PFSK-1 (cell line): ENCODE data around the gene SIAH1.

Experiments used
- FOXP2 ChIP-seq: optimal IDR thresholded peaks from 2 replicates; pipeline ENCODE3; 2011; ENCODE audit warnings: borderline replicate concordance, control low read depth, inconsistent platforms; ENCODE audit not compliant: insufficient read depth; ENCODE audit errors: extremely low read length, extremely low read depth
- POLR2AphosphoS5 ChIP-seq: IDR thresholded peaks from 2 replicates; pipeline ENCODE4 v1.6.1; 2012; ENCODE audit warnings: low read depth, mild to moderate bottlenecking, control low read depth, low read length, moderate library complexity
- SIN3A ChIP-seq: IDR thresholded peaks from 2 replicates; pipeline ENCODE4 v1.6.1; 2012; ENCODE audit warnings: mild to moderate bottlenecking, low read length, moderate library complexity, borderline replicate concordance; ENCODE audit not compliant: insufficient read depth
- TAF1 ChIP-seq: IDR thresholded peaks from 2 replicates; pipeline ENCODE4 v1.6.1; 2012; ENCODE audit warnings: low read length, control low read depth, borderline replicate concordance; ENCODE audit not compliant: insufficient read depth
- TF ChIP-seq, protein P1 (sequence below), 2 experiments: IDR thresholded peaks; 2 replicates each; pipeline versions ENCODE4 v1.6.1 to v1.8.0; 2011 to 2012; ENCODE audit warnings: low read depth in 2 of 2, low read length in 2 of 2, control low read depth in 1 of 2, inconsistent platforms in 1 of 2, mild to moderate bottlenecking in 1 of 2, moderate library complexity in 1 of 2; ENCODE audit not compliant: insufficient read depth in 1 of 2

- TF ChIP-seq, protein P1, sequence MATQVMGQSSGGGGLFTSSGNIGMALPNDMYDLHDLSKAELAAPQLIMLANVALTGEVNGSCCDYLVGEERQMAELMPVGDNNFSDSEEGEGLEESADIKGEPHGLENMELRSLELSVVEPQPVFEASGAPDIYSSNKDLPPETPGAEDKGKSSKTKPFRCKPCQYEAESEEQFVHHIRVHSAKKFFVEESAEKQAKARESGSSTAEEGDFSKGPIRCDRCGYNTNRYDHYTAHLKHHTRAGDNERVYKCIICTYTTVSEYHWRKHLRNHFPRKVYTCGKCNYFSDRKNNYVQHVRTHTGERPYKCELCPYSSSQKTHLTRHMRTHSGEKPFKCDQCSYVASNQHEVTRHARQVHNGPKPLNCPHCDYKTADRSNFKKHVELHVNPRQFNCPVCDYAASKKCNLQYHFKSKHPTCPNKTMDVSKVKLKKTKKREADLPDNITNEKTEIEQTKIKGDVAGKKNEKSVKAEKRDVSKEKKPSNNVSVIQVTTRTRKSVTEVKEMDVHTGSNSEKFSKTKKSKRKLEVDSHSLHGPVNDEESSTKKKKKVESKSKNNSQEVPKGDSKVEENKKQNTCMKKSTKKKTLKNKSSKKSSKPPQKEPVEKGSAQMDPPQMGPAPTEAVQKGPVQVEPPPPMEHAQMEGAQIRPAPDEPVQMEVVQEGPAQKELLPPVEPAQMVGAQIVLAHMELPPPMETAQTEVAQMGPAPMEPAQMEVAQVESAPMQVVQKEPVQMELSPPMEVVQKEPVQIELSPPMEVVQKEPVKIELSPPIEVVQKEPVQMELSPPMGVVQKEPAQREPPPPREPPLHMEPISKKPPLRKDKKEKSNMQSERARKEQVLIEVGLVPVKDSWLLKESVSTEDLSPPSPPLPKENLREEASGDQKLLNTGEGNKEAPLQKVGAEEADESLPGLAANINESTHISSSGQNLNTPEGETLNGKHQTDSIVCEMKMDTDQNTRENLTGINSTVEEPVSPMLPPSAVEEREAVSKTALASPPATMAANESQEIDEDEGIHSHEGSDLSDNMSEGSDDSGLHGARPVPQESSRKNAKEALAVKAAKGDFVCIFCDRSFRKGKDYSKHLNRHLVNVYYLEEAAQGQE (IDR thresholded peaks at IDR 0.05; ENCODE audit: insufficient read depth in 1 of 2, low read depth in 2 of 2, low read length in 2 of 2), result no peak
- TF ChIP-seq POLR2AphosphoS5, result no peak
- no peak for TF ChIP-seq TAF1
- no peak for TF ChIP-seq SIN3A
- no peak for TF ChIP-seq FOXP2
These were observed 11.0 kb downstream of the SIAH1 start for GRCh38 chr16:48374255-48374654.
